LNCaP clone FGC (cell line): ENCODE measurements around the gene CFAP74.

ENCODE experiments used
- DNase-seq: peaks from one replicate; pipeline ENCODE4 v3.0.0-alpha.2; 2011; ENCODE audit warnings: low read depth
- H3K4me3 ChIP-seq: 2 replicates; pipeline ENCODE4 v1.5.1; 2011; ENCODE audit warnings: mild to moderate bottlenecking, low read depth, low read length, control low read depth
- CTCF ChIP-seq: IDR thresholded peaks from 2 replicates; pipeline ENCODE4 v1.5.1; 2012; ENCODE audit warnings: mild to moderate bottlenecking; ENCODE audit not compliant: control insufficient read depth, insufficient read depth; ENCODE audit errors: extremely low read depth

CFAP74 gene

GRCh38 chr1:2049718-2050431, 46.3 kb upstream of the CFAP74 start, which contains the start of gene PRKCZ:
PRKCZ (plus strand) TSS chr1:2050411; CDS start chr1:2050631, 220 bp downstream.
- no peak for TF ChIP-seq CTCF
- peak within 1 kb of the TSS; percentile 80 for H3K4me3 ChIP-seq
- peak; percentile 69 for DNase-seq

- H3K4me3 ChIP-seq = peak overlapping the region; percentile 80
- DNase-seq = peak; percentile 69
- peak; percentile 51 for TF ChIP-seq CTCF
Observed at GRCh38 chr1:2049225-2049717, 45.7 kb upstream of the CFAP74 start.

GRCh38 chr1:2047749-2048729, 44.5 kb upstream of the CFAP74 start:
- TF ChIP-seq CTCF = no peak
- no peak overlapping the region for H3K4me3 ChIP-seq
- DNase-seq = no peak

GRCh38 chr1:2046953-2047748, 43.6 kb upstream of the CFAP74 start:
- no peak for TF ChIP-seq CTCF
- H3K4me3 ChIP-seq = no peak overlapping the region
- no peak for DNase-seq

GRCh38 chr1:2046174-2046917, 42.8 kb upstream of the CFAP74 start:
- TF ChIP-seq CTCF = peak; percentile 97
- DNase-seq = peak; percentile 26
- H3K4me3 ChIP-seq = no peak overlapping the region

GRCh38 chr1:2045468-2046173, 42.0 kb upstream of the CFAP74 start:
- DNase-seq = no peak
- no peak for TF ChIP-seq CTCF
- H3K4me3 ChIP-seq = no peak overlapping the region
